B cell (primary cell): ENCODE measurements around the gene UMAD1. TPM values are rescaled to one million over a fixed set of nuclear protein-coding genes. Genes with fewer than 3 reads are reported as not detected.

Source experiments
- ATAC-seq: fragments of 200-7000 bp; cut with Tn5 transposase; one replicate; pipeline ENCODE4 v1.10.0; 2021; ENCODE audit warnings: low read depth, mild to moderate bottlenecking, moderate number of reproducible peaks, moderate library complexity
- CTCF ChIA-PET: fragments of 350-600 bp; sonication (Branson Sonifier 250); formaldehyde crosslinking; loops from one replicate; lab custom pipeline; 2021; ENCODE audit warnings: antibody characterized with exemption, inconsistent platforms; lab: Charles Lee
- POLR2A ChIA-PET: fragments of 350-600 bp; sonication (Branson Sonifier 250); formaldehyde crosslinking; loops from one replicate; lab custom pipeline; 2021; ENCODE audit warnings: antibody characterized with exemption; lab: Charles Lee
- DNase-seq: peaks from one replicate; pipeline ENCODE4 v3.0.0; 2013
- H2AFZ ChIP-seq: 2 replicates; pipeline ENCODE4 v1.6.1; 2012; ENCODE audit warnings: mild to moderate bottlenecking, low read depth, low read length; ENCODE audit not compliant: insufficient read depth, poor library complexity, severe bottlenecking
- H3K27ac ChIP-seq, 2 donors: 1 replicate in 1 of 2; 2 replicates in 1 of 2; pipeline ENCODE4 v1.5.1; 2012 to 2013; ENCODE audit warnings: low read length in 2 of 2, mild to moderate bottlenecking in 2 of 2, moderate library complexity in 1 of 2
- H3K27me3 ChIP-seq, 4 experiments: fragments of 200-600 bp in 1 of 4; sonication (generic) in 1 of 4; replicated peaks in 1 of 4; 1 replicate in 2 of 4; 2 replicates in 2 of 4; pipeline versions ENCODE4 v1.6.1 to v1.7.0; 2013 to 2016; ENCODE audit warnings: low read length in 3 of 4, mild to moderate bottlenecking in 2 of 4, mixed read lengths in 1 of 4, moderate library complexity in 1 of 4; ENCODE audit not compliant: insufficient read depth in 4 of 4, control insufficient read depth in 3 of 4; ENCODE audit errors: control extremely low read depth in 1 of 4
- H3K36me3 ChIP-seq, 2 experiments: replicated peaks in 1 of 2; 1 replicate in 1 of 2; 2 replicates in 1 of 2; pipeline versions ENCODE4 v1.6.1 to v1.7.1; 2013; ENCODE audit warnings: low read length in 1 of 2; ENCODE audit not compliant: insufficient read depth in 2 of 2, control insufficient read depth in 1 of 2; ENCODE audit errors: control extremely low read depth in 1 of 2, extremely low read depth in 1 of 2
- H3K4me1 ChIP-seq, 2 donors: fragments of 200-600 bp in 1 of 2; sonication (generic) in 1 of 2; 1 replicate in 1 of 2; 2 replicates in 1 of 2; pipeline versions ENCODE4 v1.5.1 to v1.6.1; 2013 to 2017; ENCODE audit warnings: low read length in 2 of 2; ENCODE audit not compliant: control insufficient read depth in 2 of 2, insufficient read depth in 2 of 2
- H3K4me2 ChIP-seq: replicated peaks from 2 replicates; pipeline ENCODE3; 2012; ENCODE audit warnings: mild to moderate bottlenecking, low read depth, low read length; ENCODE audit not compliant: poor library complexity, severe bottlenecking
- H3K4me3 ChIP-seq, 5 experiments: fragments of 200-600 bp in 1 of 5; sonication (generic) in 1 of 5; 1 replicate in 3 of 5; 2 replicates in 2 of 5; pipeline versions ENCODE4 v1.5.1 to v1.7.0; 2011 to 2016; ENCODE audit warnings: low read length in 4 of 5, mild to moderate bottlenecking in 4 of 5, low read depth in 2 of 5, control low read depth in 1 of 5, moderate library complexity in 1 of 5; ENCODE audit not compliant: insufficient read depth in 1 of 5; ENCODE audit errors: control extremely low read depth in 1 of 5, extremely low read depth in 1 of 5
- H3K79me2 ChIP-seq: fragments of 200-600 bp; sonication (generic); one replicate; pipeline ENCODE4 v1.6.0; 2016; ENCODE audit warnings: low read length; ENCODE audit not compliant: control insufficient read depth, insufficient read depth
- H3K9ac ChIP-seq: fragments of 200-600 bp; sonication (generic); 2 replicates; pipeline ENCODE4 v1.6.1; 2017; ENCODE audit warnings: mild to moderate bottlenecking, low read length, moderate library complexity
- H3K9me3 ChIP-seq, 3 donors: one replicate each; pipeline versions ENCODE4 v1.6.1 to v1.7.1; 2013; ENCODE audit warnings: low read length in 2 of 3; ENCODE audit not compliant: control insufficient read depth in 2 of 3, insufficient read depth in 1 of 3; ENCODE audit errors: control extremely low read depth in 1 of 3
- H4K20me1 ChIP-seq: 2 replicates; pipeline ENCODE4 v1.6.0; 2012; ENCODE audit warnings: mild to moderate bottlenecking, low read length; ENCODE audit not compliant: insufficient read depth, control insufficient read depth, poor library complexity, severe bottlenecking
- H3K27ac Mint-ChIP-seq: one replicate; pipeline ENCODE4 v1.8.0; 2021; ENCODE audit warnings: mixed read lengths
- H3K27me3 Mint-ChIP-seq: one replicate; pipeline ENCODE4 v1.8.0; 2021; ENCODE audit warnings: mixed read lengths
- H3K4me1 Mint-ChIP-seq: one replicate; pipeline ENCODE4 v1.8.0; 2021; ENCODE audit warnings: mixed read lengths
- H3K4me3 Mint-ChIP-seq: one replicate; pipeline ENCODE4 v1.8.0; 2021; ENCODE audit warnings: mixed read lengths
- H3K9me3 Mint-ChIP-seq: one replicate; pipeline ENCODE4 v1.8.0; 2022; ENCODE audit warnings: mixed read lengths; ENCODE audit not compliant: insufficient read depth
- EZH2 ChIP-seq: IDR thresholded peaks from 2 replicates; pipeline ENCODE4 v1.6.1; 2012; ENCODE audit warnings: borderline replicate concordance, low read depth, mild to moderate bottlenecking, moderate library complexity, low read length; ENCODE audit not compliant: insufficient read depth, poor library complexity, severe bottlenecking
- WGBS: methylation state at CpG from one replicate; pipeline ENCODE4 v1.1.5; 2013; ENCODE audit warnings: missing lambda C conversion rate; ENCODE audit not compliant: insufficient coverage; 5-methylcytosine and 5-hydroxymethylcytosine counted together
- intact Hi-C: fragments of 100-400 bp; cut with micrococcal nuclease; formaldehyde crosslinking; loops from one replicate; pipeline ENCODE4 v1.10.0; 2022
- polyA plus RNA-seq: library from polyadenylated mRNA; depleted of rRNA; stranded (reverse); fragments of >200 nt; gene quantifications from 2 replicates; pipeline ENCODE4 v1.2.3, GENCODE V29; 2012
- total RNA-seq, 2 donors: library from RNA; stranded (reverse); fragments of 120-200 nt in 1 of 2; gene quantifications; 1 replicate in 1 of 2; 2 replicates in 1 of 2; pipeline versions ENCODE4 v1.2.3 to v1.2.4, GENCODE V29; 2013 to 2022
- TF ChIP-seq, protein P1 (sequence below): fragments of 200-600 bp; IDR thresholded peaks from one replicate; pipeline ENCODE4 v1.8.0; 2022; ENCODE audit warnings: antibody characterized with exemption, mild to moderate bottlenecking

Gene UMAD1
- total and polyA plus RNA-seq, 2 donors (not counting 1 experiment from before 2014, with no cell fraction given), result 11.6 to 25.9 TPM

DNA sequence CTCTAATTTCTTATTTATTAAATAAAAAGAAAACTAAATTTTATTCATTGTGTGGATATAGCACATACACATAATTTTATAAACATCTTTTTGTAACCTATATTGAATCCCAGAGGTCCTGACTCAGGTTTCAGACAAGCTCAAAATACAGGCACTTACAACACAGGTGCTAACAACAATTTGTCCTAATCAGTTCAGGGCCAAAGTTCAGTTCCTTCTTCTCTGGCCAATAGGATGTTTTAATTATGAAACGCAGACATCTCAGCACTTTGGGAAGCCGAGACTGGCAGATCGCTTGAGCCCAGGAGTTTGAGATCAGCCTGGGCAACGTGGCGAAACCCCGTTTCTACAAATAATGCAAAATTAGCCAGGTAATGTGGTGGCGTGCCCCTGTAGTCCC lies 62.9 kb downstream of the UMAD1 start:
- ChIA-PET CTCF (no interaction called here), POLR2A (no interaction called here)
- Histone ChIP-seq H3K9ac (no peak overlapping the region), H4K20me1 (peaks cover 8% of the 10 kb centered on the region), H3K27me3 (no peaks in the 10 kb centered on the region), H3K36me3 (no peaks in the 10 kb centered on the region), H3K4me1 (peaks cover 24% of the 10 kb centered on the region in 2 donors), H3K27ac (no peak overlapping the region), H3K4me3 (no peak overlapping the region), H3K4me2 (no peak overlapping the region), H2AFZ (no peak overlapping the region), H3K9me3 (no peaks in the 10 kb centered on the region), H3K79me2 (peaks cover 17% of the 10 kb centered on the region)
- Mint-ChIP-seq H3K4me1 (peaks cover 47% of the 10 kb centered on the region), H3K4me3 (no peak overlapping the region), H3K27ac (no peak overlapping the region), H3K9me3 (no peaks in the 10 kb centered on the region), H3K27me3 (no peaks in the 10 kb centered on the region)
- no peak for TF ChIP-seq EZH2
- TF ChIP-seq, protein P1, sequence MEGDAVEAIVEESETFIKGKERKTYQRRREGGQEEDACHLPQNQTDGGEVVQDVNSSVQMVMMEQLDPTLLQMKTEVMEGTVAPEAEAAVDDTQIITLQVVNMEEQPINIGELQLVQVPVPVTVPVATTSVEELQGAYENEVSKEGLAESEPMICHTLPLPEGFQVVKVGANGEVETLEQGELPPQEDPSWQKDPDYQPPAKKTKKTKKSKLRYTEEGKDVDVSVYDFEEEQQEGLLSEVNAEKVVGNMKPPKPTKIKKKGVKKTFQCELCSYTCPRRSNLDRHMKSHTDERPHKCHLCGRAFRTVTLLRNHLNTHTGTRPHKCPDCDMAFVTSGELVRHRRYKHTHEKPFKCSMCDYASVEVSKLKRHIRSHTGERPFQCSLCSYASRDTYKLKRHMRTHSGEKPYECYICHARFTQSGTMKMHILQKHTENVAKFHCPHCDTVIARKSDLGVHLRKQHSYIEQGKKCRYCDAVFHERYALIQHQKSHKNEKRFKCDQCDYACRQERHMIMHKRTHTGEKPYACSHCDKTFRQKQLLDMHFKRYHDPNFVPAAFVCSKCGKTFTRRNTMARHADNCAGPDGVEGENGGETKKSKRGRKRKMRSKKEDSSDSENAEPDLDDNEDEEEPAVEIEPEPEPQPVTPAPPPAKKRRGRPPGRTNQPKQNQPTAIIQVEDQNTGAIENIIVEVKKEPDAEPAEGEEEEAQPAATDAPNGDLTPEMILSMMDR, result no peak
- DNase-seq, result no peak
- WGBS, result 100% methylated on average over 7 of the region's 7 CpGs
- intact Hi-C loops, result no loop called here
- no peak for ATAC-seq

DNA sequence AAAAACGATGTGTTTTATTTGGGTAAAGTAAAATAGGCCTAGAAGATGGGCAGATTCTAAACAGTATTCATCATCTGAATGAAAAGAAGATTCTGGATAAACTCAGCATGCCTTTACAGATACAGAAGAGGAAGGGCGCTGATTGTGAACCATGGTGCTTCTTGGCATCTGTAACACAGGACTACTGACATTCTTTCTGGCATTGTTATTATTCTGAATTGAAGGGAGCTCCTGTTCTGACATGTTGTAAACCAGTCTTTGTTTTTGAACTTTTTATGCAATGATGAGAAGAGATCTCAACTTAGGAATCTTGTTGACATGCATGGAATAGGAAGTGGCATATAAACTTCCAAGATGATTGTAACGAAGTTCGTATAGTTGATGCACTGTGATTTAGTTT lies 64.3 kb downstream of the UMAD1 start:
- no CpG with 5 or more reads among the region's 4 CpGs for WGBS
- DNase-seq (no peak), ATAC-seq (no peak)
- Histone ChIP-seq H3K27me3 (no peaks in the 10 kb centered on the region), H3K4me1 (peaks cover 14 to 19% of the 10 kb centered on the region in 2 donors), H3K4me3 (no peak overlapping the region), H3K79me2 (peaks cover 11% of the 10 kb centered on the region), H4K20me1 (peaks cover 8% of the 10 kb centered on the region), H3K36me3 (no peaks in the 10 kb centered on the region), H2AFZ (no peak overlapping the region), H3K9me3 (no peaks in the 10 kb centered on the region), H3K4me2 (no peak overlapping the region), H3K27ac (no peak overlapping the region), H3K9ac (no peak overlapping the region)
- Mint-ChIP-seq H3K4me3 (no peak overlapping the region), H3K27ac (no peak overlapping the region), H3K27me3 (no peaks in the 10 kb centered on the region), H3K9me3 (no peaks in the 10 kb centered on the region), H3K4me1 (peaks cover 46% of the 10 kb centered on the region)
- ChIA-PET POLR2A (no interaction called here), CTCF (no interaction called here)
- intact Hi-C loops, result no loop called here
- TF ChIP-seq EZH2, result no peak
- TF ChIP-seq, protein P1, result no peak
